GM12891 (cell line): ENCODE data around the gene HERPUD1.

Source experiments
- POLR2A ChIP-seq: IDR thresholded peaks from 2 replicates; pipeline ENCODE4 v1.6.1; 2011; ENCODE audit warnings: low read depth, low read length, control low read depth
- POLR2AphosphoS5 ChIP-seq: IDR thresholded peaks from 2 replicates; pipeline ENCODE4 v1.6.1; 2011; ENCODE audit warnings: low read depth, low read length, control low read depth
- SPI1 ChIP-seq: IDR thresholded peaks from 2 replicates; pipeline ENCODE4 v1.6.1; 2011; ENCODE audit warnings: low read depth, low read length, control low read depth

DNA sequence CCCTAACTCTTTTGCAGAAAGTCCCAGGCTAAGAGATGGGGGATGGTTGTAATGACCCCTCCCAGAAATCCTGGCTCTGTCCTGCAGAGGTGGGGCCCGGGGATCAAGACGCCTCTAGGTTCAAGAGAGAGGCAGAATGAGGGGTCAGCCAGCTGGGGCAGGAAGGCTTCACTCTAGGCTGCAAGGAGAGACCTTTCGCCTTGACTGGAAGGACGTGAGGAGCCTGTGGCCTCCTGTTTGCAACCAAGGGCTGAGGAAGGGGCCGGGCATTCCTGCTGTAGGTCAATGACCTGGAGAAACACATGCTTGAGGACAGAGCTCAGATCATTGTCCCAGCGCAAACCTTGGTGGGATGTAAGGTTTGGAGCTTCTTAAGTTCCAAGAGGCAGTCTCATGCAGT lies 21.1 kb downstream of the HERPUD1 start:
- TF ChIP-seq POLR2AphosphoS5: no peak
- no peak for TF ChIP-seq SPI1
- no peak for TF ChIP-seq POLR2A
